ENCODE data around the gene CLDN34.

Gene CLDN34

DNA sequence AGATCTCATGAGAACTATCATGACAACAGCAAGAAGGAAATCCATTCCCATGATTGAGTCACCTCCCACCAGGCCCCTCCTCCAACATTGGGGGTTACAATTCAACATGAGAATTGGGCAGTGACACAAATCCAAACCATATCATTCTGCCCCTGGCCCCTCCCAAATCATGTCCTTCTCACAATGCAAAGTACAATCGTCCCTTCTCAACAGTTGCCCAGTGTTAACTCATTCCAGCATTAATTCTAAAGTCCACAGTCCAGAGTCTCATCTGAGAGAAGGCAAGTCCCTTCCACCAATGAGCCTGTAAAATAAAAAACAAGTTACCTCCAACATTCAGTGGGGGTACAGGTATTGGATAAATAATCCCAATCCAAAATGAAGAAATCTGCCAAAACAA lies 14.9 kb upstream of the CLDN34 start:
- Mint-ChIP-seq H3K4me1 (no peaks in the 10 kb centered on the region), H3K27ac (no peak overlapping the region), H3K4me3 (no peak overlapping the region), H3K36me3 (no peaks in the 10 kb centered on the region), H3K27me3 (no peaks in the 10 kb centered on the region), H3K9me3 (peaks cover 6% of the 10 kb centered on the region)
- no peak for ATAC-seq

DNA sequence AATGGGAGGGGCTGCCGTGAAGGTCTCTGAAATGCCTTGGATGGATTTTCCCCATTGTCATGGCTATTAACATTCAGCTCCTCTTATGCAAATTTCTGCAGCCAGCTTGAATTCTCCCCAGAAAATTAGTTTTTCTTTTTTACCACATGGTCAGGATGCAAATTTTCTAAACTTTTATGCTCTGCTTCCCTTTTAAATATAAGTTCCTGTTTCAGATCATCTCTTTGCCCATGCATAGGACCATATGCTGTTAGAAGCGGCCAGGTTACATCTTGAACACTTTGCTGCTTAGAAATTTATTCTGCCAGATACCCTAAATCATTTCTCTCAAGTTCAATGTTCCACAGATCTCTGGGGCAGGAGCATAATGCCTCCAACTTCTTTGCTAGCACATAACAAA lies 13.8 kb upstream of the CLDN34 start:
- Mint-ChIP-seq H3K36me3 (no peaks in the 10 kb centered on the region), H3K9me3 (peaks cover 6% of the 10 kb centered on the region), H3K4me3 (no peak overlapping the region), H3K27me3 (no peaks in the 10 kb centered on the region), H3K4me1 (peaks cover 7% of the 10 kb centered on the region), H3K27ac (no peak overlapping the region)
- no peak for ATAC-seq

GRCh38 chrX:9955506-9955905 lies 11.7 kb upstream of the CLDN34 start:
- Mint-ChIP-seq H3K4me3 (no peak overlapping the region), H3K36me3 (no peaks in the 10 kb centered on the region), H3K27me3 (peaks cover 15% of the 10 kb centered on the region), H3K9me3 (peaks cover 6% of the 10 kb centered on the region), H3K27ac (no peak overlapping the region), H3K4me1 (peaks cover 9% of the 10 kb centered on the region)
- ATAC-seq, result no peak

DNA sequence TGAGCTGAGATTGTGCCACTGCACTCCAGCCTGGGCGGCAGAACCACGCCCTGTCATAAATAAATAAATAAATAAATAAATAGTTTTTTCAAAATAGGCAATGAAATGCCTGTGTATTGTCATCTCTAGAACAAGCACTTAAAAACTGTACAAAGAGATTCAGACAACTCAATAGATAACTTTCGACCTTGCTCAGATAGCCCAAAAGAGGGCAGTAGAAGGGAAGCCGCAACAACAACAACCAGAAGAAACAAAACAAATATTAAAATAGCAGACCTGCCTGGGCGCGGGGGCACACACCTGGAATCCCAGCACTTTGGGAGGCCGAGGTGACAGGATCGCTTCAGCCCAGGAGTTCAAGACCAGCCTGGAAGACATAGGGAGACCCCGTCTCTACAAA lies 9.4 kb upstream of the CLDN34 start:
- H3K4me3 Mint-ChIP-seq, result peak overlapping the region; percentile 64
- ATAC-seq, result no peak
- H3K9me3 Mint-ChIP-seq, result peaks cover 6% of the 10 kb centered on the region
- peak overlapping the region; percentile 57 for H3K27ac Mint-ChIP-seq
- no peaks in the 10 kb centered on the region for H3K36me3 Mint-ChIP-seq
- peaks cover 20% of the 10 kb centered on the region for H3K27me3 Mint-ChIP-seq
- peaks cover 9% of the 10 kb centered on the region for H3K4me1 Mint-ChIP-seq

DNA sequence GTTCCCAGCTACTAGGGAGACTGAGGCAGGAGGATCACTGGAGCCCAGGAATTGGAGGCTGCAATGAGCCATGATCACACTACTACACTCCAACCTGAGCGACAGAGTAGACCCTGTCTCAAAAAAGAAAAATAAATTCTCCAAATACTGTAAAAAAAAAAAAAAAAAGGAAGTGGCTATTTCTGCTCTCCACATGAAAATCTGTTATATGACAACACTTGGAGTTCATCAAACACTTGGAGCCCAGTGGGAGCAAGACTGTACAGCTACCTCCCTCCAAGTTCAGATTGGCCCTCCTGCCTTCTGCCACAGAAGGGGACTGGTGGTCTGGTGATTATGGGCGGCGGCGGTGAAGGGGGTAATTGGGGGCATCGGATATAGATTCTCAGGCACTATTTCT lies 9.0 kb upstream of the CLDN34 start:
- ATAC-seq, result no peak
- peaks cover 6% of the 10 kb centered on the region for H3K9me3 Mint-ChIP-seq
- peak overlapping the region; percentile 57 for H3K27ac Mint-ChIP-seq
- no peaks in the 10 kb centered on the region for H3K36me3 Mint-ChIP-seq
- H3K4me1 Mint-ChIP-seq, result peaks cover 9% of the 10 kb centered on the region
- no peak overlapping the region for H3K4me3 Mint-ChIP-seq
- H3K27me3 Mint-ChIP-seq, result peaks cover 20% of the 10 kb centered on the region

DNA sequence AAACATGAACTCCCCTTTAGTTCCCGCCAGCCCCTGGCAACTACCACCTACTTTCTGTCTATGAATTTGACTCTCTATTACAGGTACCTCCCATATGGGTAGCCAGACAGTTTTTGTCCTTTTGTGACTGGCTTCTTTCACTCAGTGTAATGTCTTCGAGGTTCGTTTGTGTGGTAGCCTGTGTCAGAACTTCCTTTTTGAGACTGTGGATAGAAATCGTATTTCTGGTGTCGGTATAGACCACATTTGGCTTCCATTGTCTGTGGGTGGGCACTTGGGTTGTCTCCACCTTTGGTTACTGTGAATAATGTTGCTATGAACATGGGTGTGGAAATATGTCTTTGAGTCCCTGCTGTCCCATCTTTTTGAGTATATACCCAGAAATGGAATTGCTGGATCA lies 5.4 kb upstream of the CLDN34 start:
- no peak overlapping the region for H3K27ac Mint-ChIP-seq
- H3K4me1 Mint-ChIP-seq, result peaks cover 9% of the 10 kb centered on the region
- peaks cover 4% of the 10 kb centered on the region for H3K9me3 Mint-ChIP-seq
- no peaks in the 10 kb centered on the region for H3K36me3 Mint-ChIP-seq
- ATAC-seq, result no peak
- H3K4me3 Mint-ChIP-seq, result no peak overlapping the region
- H3K27me3 Mint-ChIP-seq, result peaks cover 32% of the 10 kb centered on the region

- no peak for ATAC-seq
- H3K36me3 Mint-ChIP-seq, result no peaks in the 10 kb centered on the region
- no peak overlapping the region for H3K27ac Mint-ChIP-seq
- H3K9me3 Mint-ChIP-seq, result no peaks in the 10 kb centered on the region
- H3K4me3 Mint-ChIP-seq, result no peak overlapping the region
- H3K27me3 Mint-ChIP-seq, result no peaks in the 10 kb centered on the region
- H3K4me1 Mint-ChIP-seq, result peaks cover 18% of the 10 kb centered on the region
These were observed 10.5 kb downstream of the CLDN34 start for GRCh38 chrX:9977635-9978034.

GRCh38 chrX:9980401-9980800 lies 13.2 kb downstream of the CLDN34 start:
- peaks cover 18% of the 10 kb centered on the region for H3K4me1 Mint-ChIP-seq
- H3K9me3 Mint-ChIP-seq, result no peaks in the 10 kb centered on the region
- no peak for ATAC-seq
- no peaks in the 10 kb centered on the region for H3K36me3 Mint-ChIP-seq
- H3K4me3 Mint-ChIP-seq, result no peak overlapping the region
- no peaks in the 10 kb centered on the region for H3K27me3 Mint-ChIP-seq
- H3K27ac Mint-ChIP-seq, result peak overlapping the region; percentile 82

GRCh38 chrX:9980927-9981326 lies 13.8 kb downstream of the CLDN34 start:
- H3K4me1 Mint-ChIP-seq, result peaks cover 18% of the 10 kb centered on the region

GRCh38 chrX:9983441-9983840 lies 16.3 kb downstream of the CLDN34 start:
- H3K27ac Mint-ChIP-seq, result peak overlapping the region; percentile 48
- H3K36me3 Mint-ChIP-seq, result no peaks in the 10 kb centered on the region
- peaks cover 18% of the 10 kb centered on the region for H3K4me1 Mint-ChIP-seq
- H3K27me3 Mint-ChIP-seq, result no peaks in the 10 kb centered on the region
- no peak for ATAC-seq
- no peaks in the 10 kb centered on the region for H3K9me3 Mint-ChIP-seq
- no peak overlapping the region for H3K4me3 Mint-ChIP-seq

More at GRCh38 chrX:9980927-9981326, 13.8 kb downstream of the CLDN34 start:
- peak overlapping the region; percentile 31 for H3K4me3 Mint-ChIP-seq
- H3K9me3 Mint-ChIP-seq, result no peaks in the 10 kb centered on the region
- peak overlapping the region; percentile 82 for H3K27ac Mint-ChIP-seq
- no peak for ATAC-seq
- H3K27me3 Mint-ChIP-seq, result no peaks in the 10 kb centered on the region
- no peaks in the 10 kb centered on the region for H3K36me3 Mint-ChIP-seq

DNA sequence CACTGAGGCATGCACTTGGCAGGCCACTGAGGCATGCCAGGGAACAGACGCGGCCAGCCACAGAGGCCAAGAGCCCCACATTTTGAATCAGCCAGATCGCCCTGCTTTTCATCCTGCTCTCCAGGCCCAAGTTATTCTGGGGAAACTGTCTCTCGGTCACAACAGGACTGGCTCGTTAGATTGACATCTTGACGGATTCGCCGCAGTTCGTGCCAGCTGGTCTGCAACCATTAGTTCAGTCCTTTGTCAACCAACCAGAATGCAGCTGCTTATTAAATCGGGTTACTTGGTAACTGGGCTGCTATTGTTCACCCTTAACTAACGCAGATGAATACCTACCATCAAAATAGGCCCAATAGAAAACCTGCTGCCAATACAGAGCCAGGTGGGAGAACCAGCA lies 16.7 kb downstream of the CLDN34 start:
- Mint-ChIP-seq H3K9me3 (no peaks in the 10 kb centered on the region), H3K4me3 (no peak overlapping the region), H3K36me3 (no peaks in the 10 kb centered on the region), H3K4me1 (peaks cover 18% of the 10 kb centered on the region), H3K27me3 (no peaks in the 10 kb centered on the region), H3K27ac (peak overlapping the region; percentile 48)
- ATAC-seq, result no peak

- no peaks in the 10 kb centered on the region for H3K27me3 Mint-ChIP-seq
- no peaks in the 10 kb centered on the region for H3K36me3 Mint-ChIP-seq
- H3K4me3 Mint-ChIP-seq, result no peak overlapping the region
- H3K27ac Mint-ChIP-seq, result no peak overlapping the region
- no peak for ATAC-seq
- no peaks in the 10 kb centered on the region for H3K4me1 Mint-ChIP-seq
- H3K9me3 Mint-ChIP-seq, result no peaks in the 10 kb centered on the region
These were observed 21.6 kb downstream of the CLDN34 start for GRCh38 chrX:9988762-9989161.

DNA sequence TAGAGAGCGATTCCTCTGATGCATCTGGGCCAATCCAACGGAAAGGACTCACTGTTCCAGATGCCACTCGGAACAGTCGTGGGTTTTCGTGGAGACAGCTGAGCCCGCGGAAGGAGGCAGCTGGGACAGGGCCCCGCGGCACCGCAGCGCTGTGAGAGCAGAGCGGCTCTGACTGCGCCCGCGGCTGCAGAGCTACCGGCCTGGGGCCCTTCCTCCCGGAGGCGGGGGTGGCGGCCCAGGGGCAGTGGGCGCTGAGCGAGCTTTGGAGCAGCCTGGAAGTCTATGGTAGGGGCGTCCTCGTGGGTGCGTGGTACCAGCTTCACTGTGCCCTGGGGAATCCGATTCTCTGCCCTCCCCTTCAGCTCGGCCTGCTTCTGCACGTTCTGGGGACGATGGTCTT lies 24.9 kb downstream of the CLDN34 start:
- Mint-ChIP-seq H3K4me3 (no peak overlapping the region), H3K9me3 (no peaks in the 10 kb centered on the region), H3K36me3 (no peaks in the 10 kb centered on the region), H3K27ac (no peak overlapping the region), H3K4me1 (peaks cover under 1% of the 10 kb centered on the region), H3K27me3 (no peaks in the 10 kb centered on the region)
- ATAC-seq, result no peak

- Mint-ChIP-seq H3K27ac (no peak overlapping the region), H3K4me1 (peaks cover 7% of the 10 kb centered on the region), H3K9me3 (no peaks in the 10 kb centered on the region), H3K27me3 (no peaks in the 10 kb centered on the region), H3K36me3 (no peaks in the 10 kb centered on the region), H3K4me3 (no peak overlapping the region)
- no peak for ATAC-seq
These were observed 25.6 kb downstream of the CLDN34 start for GRCh38 chrX:9992724-9993123.

DNA sequence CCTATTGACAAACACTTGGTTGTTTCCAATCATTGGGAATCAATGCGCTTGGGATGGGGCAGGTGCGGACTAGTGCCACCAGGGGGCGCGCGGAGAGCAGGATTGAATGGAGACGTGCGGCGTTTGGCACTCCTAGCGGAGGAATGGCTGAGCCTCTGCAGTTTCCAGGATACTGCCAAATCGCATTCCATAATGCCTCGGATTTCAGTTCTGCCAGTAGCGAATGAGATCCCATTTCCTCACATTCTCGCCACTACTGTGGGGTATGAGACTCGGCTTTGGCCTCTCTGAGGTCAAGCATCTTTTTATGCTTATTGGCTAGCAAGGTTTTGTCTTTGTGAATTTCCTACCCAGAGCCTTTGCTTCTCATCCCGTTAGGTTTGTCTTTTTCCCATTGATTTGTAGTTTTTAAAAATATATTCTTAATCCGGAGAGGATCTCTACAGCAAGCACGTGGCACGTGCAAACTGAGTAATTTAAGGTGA lies 28.7 kb downstream of the CLDN34 start:
- Mint-ChIP-seq H3K27me3 (no peaks in the 10 kb centered on the region), H3K36me3 (no peaks in the 10 kb centered on the region), H3K27ac (peak overlapping the region; percentile 40), H3K4me3 (no peak overlapping the region), H3K4me1 (peaks cover 14% of the 10 kb centered on the region), H3K9me3 (no peaks in the 10 kb centered on the region)
- ATAC-seq, result no peak

GRCh38 chrX:9997041-9997440 lies 29.9 kb downstream of the CLDN34 start:
- peak overlapping the region; percentile 69 for H3K27ac Mint-ChIP-seq
- H3K4me3 Mint-ChIP-seq, result peak overlapping the region; percentile 30
- peak; percentile 8 for ATAC-seq

DNA sequence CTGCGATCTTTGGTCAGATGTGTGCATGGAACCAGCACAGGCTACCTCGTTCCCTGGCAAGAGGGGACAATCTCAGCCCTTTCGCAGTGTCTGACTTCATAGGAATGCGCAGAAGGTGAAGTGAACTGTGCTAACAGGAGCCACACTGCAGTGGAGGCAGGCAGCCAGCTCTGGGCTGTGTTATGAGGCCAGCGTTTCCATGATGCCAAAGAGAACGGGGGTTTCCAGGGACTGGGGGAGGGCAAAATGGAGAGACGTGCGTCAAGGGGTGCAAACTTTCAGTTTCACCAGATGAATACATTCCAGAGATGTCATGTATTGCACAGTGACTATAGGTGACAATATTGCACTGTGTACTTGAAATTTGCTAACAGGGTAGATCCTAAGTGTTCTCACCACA lies 30.4 kb downstream of the CLDN34 start:
- H3K36me3 Mint-ChIP-seq, result no peaks in the 10 kb centered on the region
- ATAC-seq, result peak; percentile 89
- H3K4me3 Mint-ChIP-seq, result peak overlapping the region; percentile 30
- H3K27ac Mint-ChIP-seq, result peak overlapping the region; percentile 69
- H3K4me1 Mint-ChIP-seq, result peaks cover 14% of the 10 kb centered on the region
- H3K27me3 Mint-ChIP-seq, result no peaks in the 10 kb centered on the region
- H3K9me3 Mint-ChIP-seq, result no peaks in the 10 kb centered on the region

More at GRCh38 chrX:9997041-9997440, 29.9 kb downstream of the CLDN34 start:
- H3K4me1 Mint-ChIP-seq, result peaks cover 14% of the 10 kb centered on the region
- no peaks in the 10 kb centered on the region for H3K27me3 Mint-ChIP-seq
- H3K9me3 Mint-ChIP-seq, result no peaks in the 10 kb centered on the region
- H3K36me3 Mint-ChIP-seq, result no peaks in the 10 kb centered on the region

Data from stimulated activated memory B cell treated with anti-CD40 and anti-IgM and Interleukin-4, amounts not matched to agents 10 μg/mL and 1 μg/mL and 100 μg/mL, for 72 hours (primary cell).